PFSK-1 (cell line): Measurements from ENCODE around the gene EPB41L4A.

Experiments
- FOXP2 ChIP-seq: optimal IDR thresholded peaks from 2 replicates; pipeline ENCODE3; 2011; ENCODE audit warnings: borderline replicate concordance, control low read depth, inconsistent platforms; ENCODE audit not compliant: insufficient read depth; ENCODE audit errors: extremely low read length, extremely low read depth
- POLR2AphosphoS5 ChIP-seq: IDR thresholded peaks from 2 replicates; pipeline ENCODE4 v1.6.1; 2012; ENCODE audit warnings: low read depth, mild to moderate bottlenecking, control low read depth, low read length, moderate library complexity
- SIN3A ChIP-seq: IDR thresholded peaks from 2 replicates; pipeline ENCODE4 v1.6.1; 2012; ENCODE audit warnings: mild to moderate bottlenecking, low read length, moderate library complexity, borderline replicate concordance; ENCODE audit not compliant: insufficient read depth
- TAF1 ChIP-seq: IDR thresholded peaks from 2 replicates; pipeline ENCODE4 v1.6.1; 2012; ENCODE audit warnings: low read length, control low read depth, borderline replicate concordance; ENCODE audit not compliant: insufficient read depth
- TF ChIP-seq, protein P1 (sequence below), 2 experiments: IDR thresholded peaks; 2 replicates each; pipeline versions ENCODE4 v1.6.1 to v1.8.0; 2011 to 2012; ENCODE audit warnings: low read depth in 2 of 2, low read length in 2 of 2, control low read depth in 1 of 2, inconsistent platforms in 1 of 2, mild to moderate bottlenecking in 1 of 2, moderate library complexity in 1 of 2; ENCODE audit not compliant: insufficient read depth in 1 of 2

Gene EPB41L4A

GRCh38 chr5:112258571-112258970 is 160.5 kb downstream of the EPB41L4A start:
- TF ChIP-seq SIN3A (no peak), POLR2AphosphoS5 (no peak), TAF1 (no peak), FOXP2 (no peak)
- TF ChIP-seq, protein P1, sequence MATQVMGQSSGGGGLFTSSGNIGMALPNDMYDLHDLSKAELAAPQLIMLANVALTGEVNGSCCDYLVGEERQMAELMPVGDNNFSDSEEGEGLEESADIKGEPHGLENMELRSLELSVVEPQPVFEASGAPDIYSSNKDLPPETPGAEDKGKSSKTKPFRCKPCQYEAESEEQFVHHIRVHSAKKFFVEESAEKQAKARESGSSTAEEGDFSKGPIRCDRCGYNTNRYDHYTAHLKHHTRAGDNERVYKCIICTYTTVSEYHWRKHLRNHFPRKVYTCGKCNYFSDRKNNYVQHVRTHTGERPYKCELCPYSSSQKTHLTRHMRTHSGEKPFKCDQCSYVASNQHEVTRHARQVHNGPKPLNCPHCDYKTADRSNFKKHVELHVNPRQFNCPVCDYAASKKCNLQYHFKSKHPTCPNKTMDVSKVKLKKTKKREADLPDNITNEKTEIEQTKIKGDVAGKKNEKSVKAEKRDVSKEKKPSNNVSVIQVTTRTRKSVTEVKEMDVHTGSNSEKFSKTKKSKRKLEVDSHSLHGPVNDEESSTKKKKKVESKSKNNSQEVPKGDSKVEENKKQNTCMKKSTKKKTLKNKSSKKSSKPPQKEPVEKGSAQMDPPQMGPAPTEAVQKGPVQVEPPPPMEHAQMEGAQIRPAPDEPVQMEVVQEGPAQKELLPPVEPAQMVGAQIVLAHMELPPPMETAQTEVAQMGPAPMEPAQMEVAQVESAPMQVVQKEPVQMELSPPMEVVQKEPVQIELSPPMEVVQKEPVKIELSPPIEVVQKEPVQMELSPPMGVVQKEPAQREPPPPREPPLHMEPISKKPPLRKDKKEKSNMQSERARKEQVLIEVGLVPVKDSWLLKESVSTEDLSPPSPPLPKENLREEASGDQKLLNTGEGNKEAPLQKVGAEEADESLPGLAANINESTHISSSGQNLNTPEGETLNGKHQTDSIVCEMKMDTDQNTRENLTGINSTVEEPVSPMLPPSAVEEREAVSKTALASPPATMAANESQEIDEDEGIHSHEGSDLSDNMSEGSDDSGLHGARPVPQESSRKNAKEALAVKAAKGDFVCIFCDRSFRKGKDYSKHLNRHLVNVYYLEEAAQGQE (IDR thresholded peaks at IDR 0.05; ENCODE audit: insufficient read depth in 1 of 2, low read depth in 2 of 2, low read length in 2 of 2) = no peak

- TF ChIP-seq, protein P1 (IDR thresholded peaks at IDR 0.05; ENCODE audit: insufficient read depth in 1 of 2, low read depth in 2 of 2, low read length in 2 of 2) = no peak
- TF ChIP-seq FOXP2 (no peak), POLR2AphosphoS5 (no peak), SIN3A (no peak), TAF1 (no peak)
Observed at GRCh38 chr5:112257976-112258375, 161.1 kb downstream of the EPB41L4A start.

- no peak for TF ChIP-seq SIN3A
- TF ChIP-seq, protein P1 (IDR thresholded peaks at IDR 0.05; ENCODE audit: insufficient read depth in 1 of 2, low read depth in 2 of 2, low read length in 2 of 2) = no peak
- no peak for TF ChIP-seq TAF1
- TF ChIP-seq FOXP2 = no peak
Observed at GRCh38 chr5:112257005-112257404, 162.1 kb downstream of the EPB41L4A start.

GRCh38 chr5:112254303-112254702 is 164.8 kb downstream of the EPB41L4A start:
- no peak for TF ChIP-seq SIN3A
- TF ChIP-seq, protein P1 (IDR thresholded peaks at IDR 0.05; ENCODE audit: insufficient read depth in 1 of 2, low read depth in 2 of 2, low read length in 2 of 2) = no peak
- TF ChIP-seq TAF1 = no peak
- no peak for TF ChIP-seq FOXP2
- TF ChIP-seq POLR2AphosphoS5 = no peak

DNA sequence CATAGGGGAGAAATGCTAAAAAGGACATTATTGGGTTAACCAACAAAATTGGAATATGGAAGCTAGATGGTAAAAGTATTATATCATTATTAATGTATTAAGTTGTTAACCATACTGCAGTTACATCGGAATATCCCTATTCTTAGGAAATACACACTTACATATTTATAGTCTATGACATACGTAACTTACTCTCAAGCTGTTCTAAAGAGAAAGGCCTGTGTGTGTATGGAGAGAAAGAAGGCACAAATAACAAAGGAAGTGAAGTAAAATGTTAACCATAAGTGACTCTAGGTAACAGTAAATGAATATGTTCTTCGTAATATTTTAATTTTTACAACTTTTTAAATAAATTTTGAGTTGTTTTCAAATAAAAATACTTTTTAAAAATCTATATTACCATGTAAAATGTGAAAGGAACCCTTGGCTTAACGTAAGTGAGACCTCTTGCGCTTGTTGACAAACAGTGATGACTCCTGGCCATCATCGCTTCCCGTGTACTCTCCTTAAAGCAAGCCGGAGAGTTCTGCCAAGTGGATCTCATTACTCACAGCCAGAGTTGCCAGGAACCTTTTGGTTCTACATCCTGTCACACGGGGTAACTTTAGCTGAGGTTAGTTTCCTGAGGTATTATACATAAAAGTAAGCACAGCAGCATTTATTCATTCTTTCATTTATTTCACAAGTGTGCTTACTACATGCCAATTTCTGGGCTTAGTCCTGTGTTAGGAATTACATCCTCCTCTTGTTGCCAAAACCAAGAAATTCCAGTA is 165.4 kb downstream of the EPB41L4A start:
- TF ChIP-seq, protein P1 (IDR thresholded peaks at IDR 0.05; ENCODE audit: insufficient read depth in 1 of 2, low read depth in 2 of 2, low read length in 2 of 2) = no peak
- TF ChIP-seq FOXP2 (no peak), POLR2AphosphoS5 (no peak), TAF1 (no peak), SIN3A (no peak)
